ENCODE measurements around the gene GIGYF2.
"Not testable (repeated sequence)": the region's sequence is repeated elsewhere in the genome, so short reads cannot be mapped to it uniquely, and the experiment has no call there.

Gene GIGYF2

GRCh38 chr2:232809349-232810124, 112.4 kb downstream of the GIGYF2 start:
- no peak for DNase-seq (ENCODE audit: low read depth in 2 of 2)

GRCh38 chr2:232810444-232810843, 113.3 kb downstream of the GIGYF2 start:
- no peak for DNase-seq (ENCODE audit: low read depth in 2 of 2)

GRCh38 chr2:232815569-232815968, 118.4 kb downstream of the GIGYF2 start:
- DNase-seq (ENCODE audit: low read depth in 2 of 2) = no peak

- DNase-seq (ENCODE audit: low read depth in 2 of 2) = no peak
Measured at GRCh38 chr2:232816657-232817056, 119.5 kb downstream of the GIGYF2 start.

- DNase-seq (ENCODE audit: low read depth in 2 of 2) = no peak
Measured at GRCh38 chr2:232817756-232818155, 120.6 kb downstream of the GIGYF2 start.

- DNase-seq (ENCODE audit: low read depth in 2 of 2) = no peak
Measured at GRCh38 chr2:232829988-232830387, 132.9 kb downstream of the GIGYF2 start.

- DNase-seq (ENCODE audit: low read depth in 2 of 2) = no peak
Measured at GRCh38 chr2:232831496-232831895, 134.4 kb downstream of the GIGYF2 start.

- DNase-seq (ENCODE audit: low read depth in 2 of 2) = no peak
Measured at GRCh38 chr2:232833830-232834229, 136.7 kb downstream of the GIGYF2 start.

GRCh38 chr2:232835687-232836208, 138.6 kb downstream of the GIGYF2 start:
- no peak for DNase-seq (ENCODE audit: low read depth in 2 of 2)

- no peak for DNase-seq (ENCODE audit: low read depth in 2 of 2)
Measured at GRCh38 chr2:232836934-232837333, 139.8 kb downstream of the GIGYF2 start.

GRCh38 chr2:232838406-232838874, 141.3 kb downstream of the GIGYF2 start:
- peak; percentile 31 to 44 for DNase-seq (ENCODE audit: low read depth in 2 of 2)

GRCh38 chr2:232839411-232840079, 142.4 kb downstream of the GIGYF2 start:
- DNase-seq (ENCODE audit: low read depth in 2 of 2) = no peak

GRCh38 chr2:232842689-232843088, 145.6 kb downstream of the GIGYF2 start:
- no peak for DNase-seq (ENCODE audit: low read depth in 2 of 2)

- DNase-seq (ENCODE audit: low read depth in 2 of 2) = no peak
Measured at GRCh38 chr2:232843834-232844233, 146.7 kb downstream of the GIGYF2 start.

GRCh38 chr2:232846055-232846454, 148.9 kb downstream of the GIGYF2 start:
- no peak for DNase-seq (ENCODE audit: low read depth in 2 of 2)

GRCh38 chr2:232850039-232850438, 152.9 kb downstream of the GIGYF2 start:
- no peak for DNase-seq (ENCODE audit: low read depth in 2 of 2)

GRCh38 chr2:232852081-232852480, 154.9 kb downstream of the GIGYF2 start:
- not testable (repeated sequence) for DNase-seq (ENCODE audit: low read depth in 2 of 2)

- no peak for DNase-seq (ENCODE audit: low read depth in 2 of 2)
Measured at GRCh38 chr2:232852676-232853075, 155.5 kb downstream of the GIGYF2 start.

GRCh38 chr2:232854082-232854481, 157.0 kb downstream of the GIGYF2 start:
- no peak for DNase-seq (ENCODE audit: low read depth in 2 of 2)

- no peak for DNase-seq (ENCODE audit: low read depth in 2 of 2)
Measured at GRCh38 chr2:232857158-232857563, 160.0 kb downstream of the GIGYF2 start.

GRCh38 chr2:232859385-232859916, 162.3 kb downstream of the GIGYF2 start:
- DNase-seq (ENCODE audit: low read depth in 2 of 2) = no peak

GRCh38 chr2:232860593-232861241, 163.6 kb downstream of the GIGYF2 start:
- DNase-seq (ENCODE audit: low read depth in 2 of 2) = no peak

Measured in activated CD8-positive, alpha-beta memory T cell treated with anti-CD3 and anti-CD28 coated beads for 4 hours (primary cell).